GM12872 (cell line): ENCODE measurements around the gene CPAMD8.

Experiments
- CTCF ChIP-seq: IDR thresholded peaks from 3 replicates; pipeline ENCODE4 v1.5.1; 2011; ENCODE audit warnings: low read depth, mild to moderate bottlenecking, low read length, moderate library complexity; ENCODE audit not compliant: insufficient read depth

CPAMD8 gene

GRCh38 chr19:16946951-16947940, 79.4 kb downstream of the CPAMD8 start:
- no peak for TF ChIP-seq CTCF

- no peak for TF ChIP-seq CTCF
Observed at GRCh38 chr19:16945762-16946465, 80.7 kb downstream of the CPAMD8 start.

- no peak for TF ChIP-seq CTCF
Observed at GRCh38 chr19:16945364-16945714, 81.3 kb downstream of the CPAMD8 start.

- TF ChIP-seq CTCF: no peak
Observed at GRCh38 chr19:16944626-16945363, 81.8 kb downstream of the CPAMD8 start.

GRCh38 chr19:16943942-16944625, 82.5 kb downstream of the CPAMD8 start:
- no peak for TF ChIP-seq CTCF

GRCh38 chr19:16942583-16942982, 84.0 kb downstream of the CPAMD8 start:
- TF ChIP-seq CTCF: no peak

- TF ChIP-seq CTCF: no peak
Observed at GRCh38 chr19:16940626-16941025, 86.0 kb downstream of the CPAMD8 start.
